Measurements from ENCODE around the gene CATSPERZ. TPM values are rescaled to one million over a fixed set of nuclear protein-coding genes. Genes with fewer than 3 reads are reported as not detected.
A peak's percentile ranks its signal among the peaks of the same experiment; 100 is the strongest.

The CATSPERZ gene
- total and polyA plus RNA-seq, 2 of the 13 experiments (the other 11 are each of a cell fraction or from before 2014, with no cell fraction given), result 0.22 to 0.48 TPM

GRCh38 chr11:64317961-64318765, 18.0 kb downstream of the CATSPERZ start, which contains the start of gene PRDX5 (continued):
- TF ChIP-seq ZNF224 (CRISPR knock-in tag; IDR thresholded peaks at IDR 0.05) (peak; percentile 92), MAFG (CRISPR knock-in tag; IDR thresholded peaks at IDR 0.05) (no peak), SPEN (CRISPR knock-in tag; IDR thresholded peaks at IDR 0.05; ENCODE audit: low read depth) (0 out of 2 replicates have a peak, but pooled peaks have one; percentile 43), ZIK1 (CRISPR knock-in tag; IDR thresholded peaks at IDR 0.05; ENCODE audit: borderline replicate concordance, low read depth) (no peak), ZNF468 (CRISPR knock-in tag; IDR thresholded peaks at IDR 0.05) (no peak), PAWR (CRISPR knock-in tag; IDR thresholded peaks at IDR 0.05; ENCODE audit: borderline replicate concordance) (no peak), GFI1 (CRISPR knock-in tag; IDR thresholded peaks at IDR 0.05; ENCODE audit: borderline replicate concordance) (no peak), ATRX (CRISPR knock-in tag; IDR thresholded peaks at IDR 0.05; ENCODE audit: borderline replicate concordance) (no peak), NCOA5 (CRISPR knock-in tag; IDR thresholded peaks at IDR 0.05) (no peak), ZC3H13 (CRISPR knock-in tag; IDR thresholded peaks at IDR 0.05) (no peak), TRIM24 (CRISPR knock-in tag; IDR thresholded peaks at IDR 0.05) (no peak), ETV6 (CRISPR knock-in tag; conservative IDR thresholded peaks at IDR 0.05) (no peak; the same call in 1 of the 2 replicates), ZBTB21 (CRISPR knock-in tag; IDR thresholded peaks at IDR 0.05) (no peak), EHMT2 (IDR thresholded peaks at IDR 0.05; ENCODE audit: borderline replicate concordance, low read depth, low read length) (no peak), MTF1 (CRISPR knock-in tag; IDR thresholded peaks at IDR 0.05) (peak; percentile 70; the same call in 1 of the 2 replicates)
- TF ChIP-seq, protein P1, sequence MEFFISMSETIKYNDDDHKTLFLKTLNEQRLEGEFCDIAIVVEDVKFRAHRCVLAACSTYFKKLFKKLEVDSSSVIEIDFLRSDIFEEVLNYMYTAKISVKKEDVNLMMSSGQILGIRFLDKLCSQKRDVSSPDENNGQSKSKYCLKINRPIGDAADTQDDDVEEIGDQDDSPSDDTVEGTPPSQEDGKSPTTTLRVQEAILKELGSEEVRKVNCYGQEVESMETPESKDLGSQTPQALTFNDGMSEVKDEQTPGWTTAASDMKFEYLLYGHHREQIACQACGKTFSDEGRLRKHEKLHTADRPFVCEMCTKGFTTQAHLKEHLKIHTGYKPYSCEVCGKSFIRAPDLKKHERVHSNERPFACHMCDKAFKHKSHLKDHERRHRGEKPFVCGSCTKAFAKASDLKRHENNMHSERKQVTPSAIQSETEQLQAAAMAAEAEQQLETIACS (CRISPR knock-in tag; IDR thresholded peaks at IDR 0.05), result no peak
- TF ChIP-seq, protein P2, sequence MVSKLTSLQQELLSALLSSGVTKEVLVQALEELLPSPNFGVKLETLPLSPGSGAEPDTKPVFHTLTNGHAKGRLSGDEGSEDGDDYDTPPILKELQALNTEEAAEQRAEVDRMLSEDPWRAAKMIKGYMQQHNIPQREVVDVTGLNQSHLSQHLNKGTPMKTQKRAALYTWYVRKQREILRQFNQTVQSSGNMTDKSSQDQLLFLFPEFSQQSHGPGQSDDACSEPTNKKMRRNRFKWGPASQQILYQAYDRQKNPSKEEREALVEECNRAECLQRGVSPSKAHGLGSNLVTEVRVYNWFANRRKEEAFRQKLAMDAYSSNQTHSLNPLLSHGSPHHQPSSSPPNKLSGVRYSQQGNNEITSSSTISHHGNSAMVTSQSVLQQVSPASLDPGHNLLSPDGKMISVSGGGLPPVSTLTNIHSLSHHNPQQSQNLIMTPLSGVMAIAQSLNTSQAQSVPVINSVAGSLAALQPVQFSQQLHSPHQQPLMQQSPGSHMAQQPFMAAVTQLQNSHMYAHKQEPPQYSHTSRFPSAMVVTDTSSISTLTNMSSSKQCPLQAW (CRISPR knock-in tag; IDR thresholded peaks at IDR 0.05), result no peak
- TF ChIP-seq, protein P3, sequence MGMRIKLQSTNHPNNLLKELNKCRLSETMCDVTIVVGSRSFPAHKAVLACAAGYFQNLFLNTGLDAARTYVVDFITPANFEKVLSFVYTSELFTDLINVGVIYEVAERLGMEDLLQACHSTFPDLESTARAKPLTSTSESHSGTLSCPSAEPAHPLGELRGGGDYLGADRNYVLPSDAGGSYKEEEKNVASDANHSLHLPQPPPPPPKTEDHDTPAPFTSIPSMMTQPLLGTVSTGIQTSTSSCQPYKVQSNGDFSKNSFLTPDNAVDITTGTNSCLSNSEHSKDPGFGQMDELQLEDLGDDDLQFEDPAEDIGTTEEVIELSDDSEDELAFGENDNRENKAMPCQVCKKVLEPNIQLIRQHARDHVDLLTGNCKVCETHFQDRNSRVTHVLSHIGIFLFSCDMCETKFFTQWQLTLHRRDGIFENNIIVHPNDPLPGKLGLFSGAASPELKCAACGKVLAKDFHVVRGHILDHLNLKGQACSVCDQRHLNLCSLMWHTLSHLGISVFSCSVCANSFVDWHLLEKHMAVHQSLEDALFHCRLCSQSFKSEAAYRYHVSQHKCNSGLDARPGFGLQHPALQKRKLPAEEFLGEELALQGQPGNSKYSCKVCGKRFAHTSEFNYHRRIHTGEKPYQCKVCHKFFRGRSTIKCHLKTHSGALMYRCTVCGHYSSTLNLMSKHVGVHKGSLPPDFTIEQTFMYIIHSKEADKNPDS (CRISPR knock-in tag; IDR thresholded peaks at IDR 0.05), result 0 out of 2 replicates have a peak, but pooled peaks have one; percentile 67
- TF ChIP-seq, protein P4, sequence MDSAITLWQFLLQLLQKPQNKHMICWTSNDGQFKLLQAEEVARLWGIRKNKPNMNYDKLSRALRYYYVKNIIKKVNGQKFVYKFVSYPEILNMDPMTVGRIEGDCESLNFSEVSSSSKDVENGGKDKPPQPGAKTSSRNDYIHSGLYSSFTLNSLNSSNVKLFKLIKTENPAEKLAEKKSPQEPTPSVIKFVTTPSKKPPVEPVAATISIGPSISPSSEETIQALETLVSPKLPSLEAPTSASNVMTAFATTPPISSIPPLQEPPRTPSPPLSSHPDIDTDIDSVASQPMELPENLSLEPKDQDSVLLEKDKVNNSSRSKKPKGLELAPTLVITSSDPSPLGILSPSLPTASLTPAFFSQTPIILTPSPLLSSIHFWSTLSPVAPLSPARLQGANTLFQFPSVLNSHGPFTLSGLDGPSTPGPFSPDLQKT (CRISPR knock-in tag; IDR thresholded peaks at IDR 0.05; ENCODE audit: borderline replicate concordance), result no peak
- TF ChIP-seq, protein P5, sequence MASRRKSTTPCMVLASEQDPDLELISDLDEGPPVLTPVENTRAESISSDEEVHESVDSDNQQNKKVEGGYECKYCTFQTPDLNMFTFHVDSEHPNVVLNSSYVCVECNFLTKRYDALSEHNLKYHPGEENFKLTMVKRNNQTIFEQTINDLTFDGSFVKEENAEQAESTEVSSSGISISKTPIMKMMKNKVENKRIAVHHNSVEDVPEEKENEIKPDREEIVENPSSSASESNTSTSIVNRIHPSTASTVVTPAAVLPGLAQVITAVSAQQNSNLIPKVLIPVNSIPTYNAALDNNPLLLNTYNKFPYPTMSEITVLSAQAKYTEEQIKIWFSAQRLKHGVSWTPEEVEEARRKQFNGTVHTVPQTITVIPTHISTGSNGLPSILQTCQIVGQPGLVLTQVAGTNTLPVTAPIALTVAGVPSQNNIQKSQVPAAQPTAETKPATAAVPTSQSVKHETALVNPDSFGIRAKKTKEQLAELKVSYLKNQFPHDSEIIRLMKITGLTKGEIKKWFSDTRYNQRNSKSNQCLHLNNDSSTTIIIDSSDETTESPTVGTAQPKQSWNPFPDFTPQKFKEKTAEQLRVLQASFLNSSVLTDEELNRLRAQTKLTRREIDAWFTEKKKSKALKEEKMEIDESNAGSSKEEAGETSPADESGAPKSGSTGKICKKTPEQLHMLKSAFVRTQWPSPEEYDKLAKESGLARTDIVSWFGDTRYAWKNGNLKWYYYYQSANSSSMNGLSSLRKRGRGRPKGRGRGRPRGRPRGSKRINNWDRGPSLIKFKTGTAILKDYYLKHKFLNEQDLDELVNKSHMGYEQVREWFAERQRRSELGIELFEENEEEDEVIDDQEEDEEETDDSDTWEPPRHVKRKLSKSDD (CRISPR knock-in tag; IDR thresholded peaks at IDR 0.05; ENCODE audit: low read depth), result no peak

Data from HepG2 (cell line).